Measurements from ENCODE around the gene GIMAP5. TPM values are rescaled to one million over a fixed set of nuclear protein-coding genes. Genes with fewer than 3 reads are reported as not detected.
"Not testable (repeated sequence)": the region's sequence is repeated elsewhere in the genome, so short reads cannot be mapped to it uniquely, and the experiment has no call there.

GIMAP5 gene
- polyA plus RNA-seq, 3 donors from 2014 or later: 123 to 291 (median 123) TPM

DNA sequence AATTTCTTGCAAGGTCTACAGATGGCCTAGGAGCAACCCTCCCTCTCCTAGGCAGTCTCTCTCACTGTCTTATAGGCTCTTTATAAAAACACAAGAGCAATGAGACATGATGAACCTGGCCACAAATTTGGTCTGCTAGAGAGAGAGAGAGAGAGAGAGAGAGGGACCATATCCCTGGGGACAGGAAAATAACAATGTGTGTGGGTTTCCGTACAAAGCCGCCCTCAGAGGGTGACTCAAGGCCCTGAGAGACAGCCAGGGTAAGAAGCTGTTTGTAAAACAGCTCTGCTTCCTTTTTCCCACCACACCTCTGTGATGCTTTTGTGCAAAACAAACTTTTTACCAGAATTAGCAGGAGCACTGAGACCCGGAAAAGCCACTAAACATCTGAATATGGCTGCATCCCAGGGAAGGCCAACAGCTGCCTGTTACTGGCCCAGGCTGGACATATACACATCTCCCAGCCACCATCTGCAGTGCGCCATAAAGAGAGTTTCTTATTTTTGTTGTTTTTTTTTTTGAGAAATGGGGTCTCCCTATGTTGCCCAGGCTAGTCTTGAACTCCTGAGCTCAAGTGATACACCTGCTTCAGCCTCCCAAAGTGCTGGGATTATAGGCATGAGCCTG lies 18.4 kb downstream of the GIMAP5 start:
- H3K36me3 Mint-ChIP-seq: peaks cover 0 to 2% (median 0%) of the 10 kb centered on the region in 3 donors
- peaks cover 6 to 15% (median 9%) of the 10 kb centered on the region in 3 donors for H3K27me3 Mint-ChIP-seq (ENCODE audit: low read depth in 3 of 3)
- H3K9me3 Mint-ChIP-seq: no peaks in the 10 kb centered on the region
- peak; percentile 73 to 79 (median 74) for DNase-seq
- H3K4me1 Mint-ChIP-seq: peaks cover 52 to 63% of the 10 kb centered on the region in 2 donors
- H3K27ac Mint-ChIP-seq: peak overlapping the region; percentile 94 to 99 (median 97)
- peak overlapping the region; percentile 68 to 90 (median 73) for H3K4me3 Mint-ChIP-seq

DNA sequence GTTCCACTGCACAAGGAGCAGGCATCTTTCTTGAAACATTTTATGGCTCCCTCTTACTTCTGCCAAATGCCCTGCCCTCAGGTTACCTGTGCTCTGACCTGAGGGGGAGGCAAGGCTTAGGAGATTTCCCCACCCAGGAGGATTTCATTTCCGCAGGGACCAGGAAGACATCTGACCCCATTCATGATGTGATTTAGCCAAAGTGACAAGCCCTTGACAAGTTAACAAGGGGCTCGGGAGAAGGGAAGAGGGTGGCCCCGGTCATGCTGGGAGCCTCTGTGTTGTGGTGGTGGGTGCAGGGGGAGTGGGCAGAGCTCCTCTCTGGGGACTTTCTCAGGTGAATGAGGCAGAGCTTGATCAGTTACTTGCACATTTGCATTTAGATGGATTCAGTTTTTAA lies 18.9 kb downstream of the GIMAP5 start:
- H3K9me3 Mint-ChIP-seq: peaks cover 0 to under 1% (median under 1%) of the 10 kb centered on the region in 6 donors
- peaks cover 49 to 57% of the 10 kb centered on the region in 2 donors for H3K4me1 Mint-ChIP-seq
- H3K4me3 Mint-ChIP-seq: peak overlapping the region; percentile 68 to 90 (median 73)
- peaks cover 6 to 15% (median 7%) of the 10 kb centered on the region in 3 donors for H3K27me3 Mint-ChIP-seq (ENCODE audit: low read depth in 3 of 3)
- DNase-seq: no peak
- peak overlapping the region; percentile 94 to 99 (median 97) for H3K27ac Mint-ChIP-seq
- peaks cover 0 to 2% (median under 1%) of the 10 kb centered on the region in 3 donors for H3K36me3 Mint-ChIP-seq

DNA sequence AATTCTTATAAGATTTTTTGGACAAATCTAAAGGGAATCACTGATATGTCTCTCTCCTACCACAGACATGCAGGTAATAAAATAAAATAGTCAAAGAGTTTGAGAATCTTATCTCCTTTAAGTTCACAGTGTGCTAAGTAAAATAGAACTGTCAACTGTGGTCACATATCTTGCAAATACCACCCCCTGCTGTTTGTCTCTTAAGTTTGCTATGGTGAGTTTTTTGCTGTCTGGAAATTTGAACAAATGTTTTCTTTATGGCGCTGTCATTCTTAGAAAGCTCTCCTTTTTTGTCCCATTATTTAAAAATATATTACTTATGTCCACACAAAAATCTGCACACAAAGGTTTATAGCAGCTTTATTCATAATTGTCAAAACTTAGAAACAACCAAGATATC lies 19.6 kb downstream of the GIMAP5 start:
- Mint-ChIP-seq H3K9me3 (peaks cover 0 to 8% (median 6%) of the 10 kb centered on the region in 6 donors), H3K27me3 (ENCODE audit: low read depth in 3 of 3) (peaks cover 7 to 15% (median 8%) of the 10 kb centered on the region in 3 donors), H3K4me3 (peak overlapping the region; percentile 68 to 90 (median 73)), H3K27ac (peak overlapping the region; percentile 94 to 99 (median 97)), H3K36me3 (peaks cover 0 to 7% (median 5%) of the 10 kb centered on the region in 3 donors), H3K4me1 (peaks cover 46 to 51% of the 10 kb centered on the region in 2 donors)
- DNase-seq: peak; percentile 56 to 63 (median 62)

DNA sequence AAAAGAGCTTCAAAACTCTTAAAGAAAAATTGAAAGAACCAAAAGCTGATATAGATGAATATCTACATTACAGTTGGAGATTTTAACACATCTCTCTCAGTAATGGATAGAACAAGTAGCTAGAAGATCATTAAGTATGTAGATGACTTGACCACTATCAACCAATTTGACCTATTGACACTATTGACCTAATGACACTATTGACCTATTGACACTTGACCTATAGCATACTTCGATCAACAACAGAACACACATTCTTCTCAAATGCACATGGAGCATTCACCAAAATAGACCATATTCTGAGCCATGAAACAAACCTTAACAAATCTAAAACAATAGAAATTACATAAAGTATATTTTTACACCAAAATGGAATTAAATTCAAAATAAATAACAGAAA lies 22.3 kb downstream of the GIMAP5 start:
- H3K27ac Mint-ChIP-seq: no peak overlapping the region

DNA sequence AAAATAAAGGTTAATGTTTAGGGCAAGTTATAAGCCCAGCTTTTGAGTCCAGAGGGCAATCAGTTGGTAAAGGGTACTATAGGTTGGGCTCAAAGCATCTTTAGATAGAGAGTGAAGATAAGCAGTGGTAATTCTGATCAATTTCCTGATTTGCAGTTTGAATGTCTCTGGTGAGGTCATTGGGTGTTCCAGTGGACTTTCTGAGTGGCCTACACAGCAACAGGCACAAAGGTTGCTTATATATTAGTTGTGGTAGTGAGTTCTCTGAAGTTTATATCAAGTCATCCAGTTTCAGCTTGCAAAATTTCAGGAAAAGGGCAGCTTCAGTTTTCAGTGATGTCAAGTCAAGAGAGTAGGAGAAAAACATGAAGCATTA lies 29.1 kb downstream of the GIMAP5 start:
- peaks cover 0 to 4% (median 1%) of the 10 kb centered on the region in 3 donors for H3K36me3 Mint-ChIP-seq
- no peak for DNase-seq
- H3K4me1 Mint-ChIP-seq: no peaks in the 10 kb centered on the region
- no peak overlapping the region for H3K4me3 Mint-ChIP-seq
- no peak overlapping the region for H3K27ac Mint-ChIP-seq
- peaks cover 0 to 2% (median 2%) of the 10 kb centered on the region in 3 donors for H3K27me3 Mint-ChIP-seq (ENCODE audit: low read depth in 3 of 3)
- peaks cover 0 to 7% (median 4%) of the 10 kb centered on the region in 6 donors for H3K9me3 Mint-ChIP-seq

More for the DNA sequence above, 22.3 kb downstream of the GIMAP5 start:
- peaks cover 0 to 9% (median 6%) of the 10 kb centered on the region in 6 donors for H3K9me3 Mint-ChIP-seq
- peaks cover 24 to 28% of the 10 kb centered on the region in 2 donors for H3K4me1 Mint-ChIP-seq
- H3K36me3 Mint-ChIP-seq: peaks cover 0 to 7% (median 5%) of the 10 kb centered on the region in 3 donors
- no peak overlapping the region for H3K4me3 Mint-ChIP-seq
- H3K27me3 Mint-ChIP-seq (ENCODE audit: low read depth in 3 of 3): peaks cover 7 to 9% (median 8%) of the 10 kb centered on the region in 3 donors
- no peak for DNase-seq

DNA sequence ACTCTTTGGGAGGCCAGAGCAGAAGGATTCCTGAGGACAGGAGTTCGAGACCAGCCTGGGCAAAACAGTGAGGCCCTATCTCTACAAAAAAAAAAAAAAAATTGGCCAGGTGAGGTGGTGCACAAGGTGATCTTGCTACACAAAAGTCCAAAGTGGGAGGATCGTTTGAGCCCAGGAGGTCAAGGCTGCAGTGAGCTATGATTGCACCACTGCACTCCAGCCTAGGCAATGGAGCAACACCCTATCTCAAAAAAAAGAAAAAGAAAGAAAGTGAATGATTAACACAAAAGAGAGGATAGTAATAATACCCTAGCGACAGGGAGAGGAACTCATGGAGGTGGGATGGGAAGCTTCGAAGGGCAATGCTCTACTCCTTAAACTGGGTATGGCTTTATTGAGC lies 32.5 kb downstream of the GIMAP5 start:
- Mint-ChIP-seq H3K9me3 (peaks cover 0 to 18% (median 7%) of the 10 kb centered on the region in 6 donors), H3K4me1 (no peaks in the 10 kb centered on the region), H3K27me3 (ENCODE audit: low read depth in 3 of 3) (peaks cover 0 to 4% (median 3%) of the 10 kb centered on the region in 3 donors), H3K27ac (no peak overlapping the region), H3K4me3 (no peak overlapping the region), H3K36me3 (peaks cover 0 to 5% (median 0%) of the 10 kb centered on the region in 3 donors)
- DNase-seq: no peak

DNA sequence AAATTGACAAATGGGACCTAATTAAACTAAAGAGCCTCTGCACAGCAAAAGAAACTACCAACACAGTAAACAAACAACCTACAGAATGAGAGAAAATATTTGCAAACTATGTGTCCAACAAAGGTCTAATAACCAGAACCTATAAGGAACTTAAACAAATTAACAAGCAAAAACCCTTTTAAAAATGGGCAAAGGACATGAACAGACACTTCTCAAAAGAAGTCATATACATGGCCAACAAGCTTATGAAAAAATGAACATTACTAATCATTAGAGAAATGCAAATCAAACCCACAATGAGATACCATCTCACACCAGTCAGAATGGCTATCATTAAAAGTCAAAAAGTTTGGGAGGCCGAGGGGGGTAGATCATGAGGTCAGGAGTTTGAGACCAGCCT lies 36.9 kb downstream of the GIMAP5 start:
- not testable (repeated sequence) for DNase-seq; H3K27ac Mint-ChIP-seq; H3K36me3 Mint-ChIP-seq; H3K4me1 Mint-ChIP-seq; H3K4me3 Mint-ChIP-seq; H3K27me3 Mint-ChIP-seq (ENCODE audit: low read depth in 3 of 3)
- peaks cover 0 to 18% (median 7%) of the 10 kb centered on the region in 6 donors for H3K9me3 Mint-ChIP-seq

DNA sequence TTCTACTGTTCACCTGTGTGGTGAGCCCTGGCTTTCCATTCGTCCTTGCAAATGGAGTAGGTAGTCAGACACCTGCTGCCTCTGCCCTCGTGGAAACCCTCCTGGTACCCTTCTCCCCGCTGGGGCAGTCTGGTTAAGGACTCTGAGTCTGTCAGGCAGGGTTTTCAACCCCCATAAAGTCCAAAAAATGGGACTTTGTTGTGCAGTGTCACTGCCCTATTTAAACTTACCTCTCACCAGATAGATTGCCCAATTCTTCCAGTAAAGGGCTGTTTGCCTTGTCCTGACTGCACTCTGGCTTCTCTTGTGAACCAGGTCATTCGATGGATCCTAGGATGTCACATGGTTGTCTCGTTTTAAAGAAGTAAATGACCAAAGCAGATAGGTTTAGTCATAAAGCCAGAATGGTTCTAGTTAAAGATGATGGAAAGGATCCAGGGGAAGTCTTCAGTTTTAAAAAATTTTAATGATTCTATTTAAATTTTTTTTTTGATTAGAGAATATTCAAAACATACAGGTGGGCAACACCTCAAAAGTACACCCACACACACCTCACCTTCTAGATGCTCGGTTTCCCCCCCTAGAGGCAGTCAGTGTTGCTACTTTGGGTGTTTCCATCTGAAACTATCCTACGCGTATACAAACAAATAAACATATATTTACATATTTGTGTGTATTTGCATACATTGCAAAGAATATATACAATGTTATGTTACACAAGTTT lies 41.0 kb downstream of the GIMAP5 start:
- no peak overlapping the region for H3K4me3 Mint-ChIP-seq
- no peak for DNase-seq
- peaks cover 0 to 8% of the 10 kb centered on the region in 2 donors for H3K4me1 Mint-ChIP-seq
- peaks cover 0 to 5% (median 0%) of the 10 kb centered on the region in 3 donors for H3K36me3 Mint-ChIP-seq
- H3K27me3 Mint-ChIP-seq (ENCODE audit: low read depth in 3 of 3): peaks cover 0 to 5% (median 3%) of the 10 kb centered on the region in 3 donors
- H3K27ac Mint-ChIP-seq: no peak overlapping the region
- H3K9me3 Mint-ChIP-seq: peaks cover 0 to 11% (median 7%) of the 10 kb centered on the region in 6 donors

DNA sequence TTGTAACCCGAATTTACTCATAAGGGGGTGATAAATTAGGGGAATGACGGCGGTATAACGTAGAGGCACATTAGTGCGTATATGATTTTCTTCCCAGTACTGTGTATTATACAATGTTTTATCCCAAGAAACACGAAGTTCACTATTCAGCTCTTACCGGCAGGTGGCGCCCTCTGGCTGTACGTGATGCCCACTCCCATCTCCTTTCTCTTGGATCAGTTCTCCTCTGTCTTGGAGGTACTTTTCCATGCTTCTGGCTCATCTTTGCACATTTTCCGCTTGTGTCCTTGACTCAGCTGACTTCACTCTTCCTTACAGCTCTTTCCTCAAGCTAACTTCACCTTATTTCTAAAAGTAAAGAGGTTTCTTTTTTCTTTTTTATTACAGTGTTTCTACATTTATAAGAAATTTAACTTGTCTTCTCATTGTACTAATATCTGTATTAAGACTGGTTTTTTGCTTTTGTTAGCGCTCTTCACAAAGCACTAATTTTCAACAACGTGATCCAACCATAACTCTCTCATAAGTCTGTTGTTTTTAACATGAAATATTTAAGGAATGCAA lies 41.6 kb downstream of the GIMAP5 start:
- Mint-ChIP-seq H3K27me3 (ENCODE audit: low read depth in 3 of 3) (peaks cover 0 to 5% (median 3%) of the 10 kb centered on the region in 3 donors), H3K36me3 (peaks cover 0 to under 1% (median 0%) of the 10 kb centered on the region in 3 donors), H3K27ac (no peak overlapping the region), H3K9me3 (peaks cover 0 to 5% (median 4%) of the 10 kb centered on the region in 6 donors), H3K4me1 (peaks cover 0 to 8% of the 10 kb centered on the region in 2 donors), H3K4me3 (no peak overlapping the region)
- peak; percentile 50 to 60 (median 51) for DNase-seq

DNA sequence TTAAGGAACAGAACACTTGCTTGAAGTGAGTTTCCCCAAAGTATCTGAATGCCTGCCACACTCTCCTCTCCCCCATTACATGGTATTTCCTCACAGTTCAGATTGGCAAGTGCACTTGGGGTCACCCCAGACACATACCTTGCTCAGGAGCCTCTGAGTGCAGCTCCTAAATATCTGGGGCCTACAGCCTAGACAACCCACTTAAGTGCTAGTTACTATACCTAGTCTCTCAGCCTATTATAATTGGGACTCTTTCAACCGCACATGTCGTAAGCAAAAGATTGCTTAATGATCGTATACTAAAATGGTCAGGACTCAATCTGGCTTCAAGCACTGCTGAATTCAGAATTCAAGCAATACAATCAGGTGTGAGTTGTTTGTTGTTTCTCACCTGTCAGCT lies 43.1 kb downstream of the GIMAP5 start:
- peaks cover 0 to under 1% (median 0%) of the 10 kb centered on the region in 6 donors for H3K9me3 Mint-ChIP-seq
- DNase-seq: no peak
- H3K27me3 Mint-ChIP-seq (ENCODE audit: low read depth in 3 of 3): peaks cover 0 to 6% (median 1%) of the 10 kb centered on the region in 3 donors
- H3K36me3 Mint-ChIP-seq: no peaks in the 10 kb centered on the region
- H3K27ac Mint-ChIP-seq: no peak overlapping the region
- peaks cover 0 to 8% of the 10 kb centered on the region in 2 donors for H3K4me1 Mint-ChIP-seq
- no peak overlapping the region for H3K4me3 Mint-ChIP-seq

DNA sequence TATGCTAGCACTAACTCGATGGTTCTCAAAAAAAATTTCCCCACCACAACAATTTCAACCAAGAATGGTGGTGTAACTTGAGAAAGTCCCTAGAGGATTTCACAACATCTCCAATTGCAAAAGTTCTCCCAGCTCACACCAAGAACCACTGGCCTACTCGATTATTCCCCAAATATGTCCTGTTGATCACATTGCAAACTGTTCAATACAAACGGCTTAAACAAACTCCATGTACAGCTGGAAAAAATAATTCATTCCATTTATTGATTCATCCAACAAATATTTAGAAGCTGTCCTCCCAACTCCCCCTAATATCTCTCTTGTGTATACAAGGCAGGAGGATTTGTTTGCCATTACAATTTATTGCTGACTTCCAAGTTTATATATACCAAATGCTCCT lies 43.9 kb downstream of the GIMAP5 start:
- DNase-seq: no peak
- peaks cover 0 to 8% of the 10 kb centered on the region in 2 donors for H3K4me1 Mint-ChIP-seq
- H3K27me3 Mint-ChIP-seq (ENCODE audit: low read depth in 3 of 3): peaks cover 0 to 6% (median 2%) of the 10 kb centered on the region in 3 donors
- no peak overlapping the region for H3K4me3 Mint-ChIP-seq
- H3K27ac Mint-ChIP-seq: no peak overlapping the region
- H3K9me3 Mint-ChIP-seq: no peaks in the 10 kb centered on the region
- no peaks in the 10 kb centered on the region for H3K36me3 Mint-ChIP-seq

DNA sequence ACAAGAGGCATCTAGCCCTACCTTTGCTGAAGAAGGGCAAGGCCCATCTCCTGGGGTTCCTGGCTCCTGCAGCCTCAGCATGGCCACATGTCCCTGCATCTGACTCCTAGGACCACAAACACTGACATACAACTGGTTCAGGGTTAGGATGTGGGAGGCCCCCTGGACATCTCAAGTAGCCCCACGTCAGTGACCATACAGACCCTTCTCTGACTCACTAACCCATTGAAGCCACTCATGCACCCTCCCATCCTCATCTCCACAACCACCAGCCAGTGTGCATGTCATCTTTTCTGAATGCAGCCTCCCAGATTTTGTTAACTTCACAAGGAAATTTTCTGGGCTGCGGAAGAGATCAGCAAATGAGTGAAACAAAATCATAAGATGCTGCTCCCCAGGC lies 44.7 kb downstream of the GIMAP5 start:
- DNase-seq: no peak
- Mint-ChIP-seq H3K9me3 (no peaks in the 10 kb centered on the region), H3K27me3 (ENCODE audit: low read depth in 3 of 3) (peaks cover 2 to 6% (median 2%) of the 10 kb centered on the region in 3 donors), H3K4me1 (peaks cover 0 to 8% of the 10 kb centered on the region in 2 donors), H3K27ac (no peak overlapping the region), H3K36me3 (no peaks in the 10 kb centered on the region), H3K4me3 (no peak overlapping the region)

DNA sequence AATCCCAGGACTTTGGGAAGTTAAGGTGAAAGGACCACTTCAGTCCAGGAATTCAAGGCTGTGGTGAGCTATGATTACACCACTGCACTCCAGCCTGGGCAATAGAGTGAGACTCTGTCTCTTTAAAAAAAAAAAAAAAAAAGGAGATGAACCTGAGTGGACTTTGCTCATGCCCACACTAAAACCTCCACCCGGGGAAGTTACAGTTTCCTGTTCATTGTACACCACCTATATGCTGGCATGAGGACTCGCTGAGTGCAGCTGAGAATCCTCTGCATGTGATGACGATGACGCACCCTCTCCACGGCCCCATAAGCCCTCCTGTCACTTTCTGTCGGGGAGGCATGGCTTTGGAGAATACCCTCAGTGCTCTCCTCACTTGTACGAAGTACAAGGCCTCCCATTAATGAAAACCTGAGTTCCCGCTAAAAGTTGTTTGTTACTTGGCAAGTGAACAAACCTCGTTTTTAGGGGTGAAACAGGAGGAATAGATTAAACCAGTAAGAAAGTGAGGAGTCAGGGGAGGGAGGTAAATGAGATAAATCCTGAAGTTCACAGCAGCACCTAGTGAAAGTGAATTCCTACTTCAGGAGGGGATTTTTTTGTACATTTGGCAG lies 47.0 kb downstream of the GIMAP5 start:
- Mint-ChIP-seq H3K27ac (no peak overlapping the region), H3K4me1 (no peaks in the 10 kb centered on the region), H3K4me3 (no peak overlapping the region), H3K36me3 (no peaks in the 10 kb centered on the region), H3K27me3 (ENCODE audit: low read depth in 3 of 3) (peaks cover 6 to 8% (median 7%) of the 10 kb centered on the region in 3 donors), H3K9me3 (no peaks in the 10 kb centered on the region)
- DNase-seq: no peak

Measured in immature natural killer cell (primary cell).